ENCODE data around the gene CDK18. TPM values are rescaled to one million over a fixed set of nuclear protein-coding genes. Genes with fewer than 3 reads are reported as not detected.
A peak's percentile ranks its signal among the peaks of the same experiment; 100 is the strongest.

The CDK18 gene
- total and polyA plus RNA-seq, 12 donors, result 3.2 to 52.0 (median 18.2) TPM

GRCh38 chr1:205568469-205569361 lies 64.2 kb downstream of the CDK18 start:
- Histone ChIP-seq H3K9me3 (replicated peaks in 1 of 3) (no peaks in the 10 kb centered on the region), H3K27me3 (peaks cover 34% of the 10 kb centered on the region), H3K36me3 (replicated peaks in 1 of 2) (no peaks in the 10 kb centered on the region), H3K27ac (no peak overlapping the region), H3K4me3 (peak overlapping the region in 1 of 4 donors; percentile 44), H3K4me1 (replicated peaks in 1 of 2) (no peaks in the 10 kb centered on the region)
- WGBS, 4 donors, result 4 to 10% (median 7%) methylated on average over 7 to 90 of the region's 90 CpGs
- peak in 1 of 7 donors; percentile 45 for DNase-seq
- no peak for TF ChIP-seq CTCF (IDR thresholded peaks at IDR 0.05)
- TF ChIP-seq POLR2A (IDR thresholded peaks at IDR 0.05), result no peak
- intact Hi-C loops (cut with DNase I), result no loop called here

- peak in 1 of 7 donors; percentile 44 for DNase-seq
- intact Hi-C loops (cut with DNase I), result no loop called here
- H3K4me3 ChIP-seq, result peak overlapping the region in 1 of 4 donors; percentile 44
- no peaks in the 10 kb centered on the region for H3K36me3 ChIP-seq (replicated peaks in 1 of 2)
- WGBS, 4 donors, result 18 to 43% (median 28%) methylated on average over 9 to 21 of the region's 22 CpGs
- H3K27me3 ChIP-seq, result peaks cover 34% of the 10 kb centered on the region
- H3K27ac ChIP-seq, result no peak overlapping the region
- H3K9me3 ChIP-seq (replicated peaks in 1 of 3), result no peaks in the 10 kb centered on the region
- H3K4me1 ChIP-seq (replicated peaks in 1 of 2), result no peaks in the 10 kb centered on the region
- TF ChIP-seq POLR2A (IDR thresholded peaks at IDR 0.05), result no peak
- no peak for TF ChIP-seq CTCF (IDR thresholded peaks at IDR 0.05)
Observed at GRCh38 chr1:205569411-205570172, 65.1 kb downstream of the CDK18 start.

GRCh38 chr1:205570173-205570501 lies 65.7 kb downstream of the CDK18 start:
- intact Hi-C loops (cut with DNase I), result no loop called here
- WGBS, 4 donors, result 82 to 88% (median 86%) methylated on average over 7 of the region's 7 CpGs
- Histone ChIP-seq H3K27ac (no peak overlapping the region), H3K36me3 (replicated peaks in 1 of 2) (no peaks in the 10 kb centered on the region), H3K27me3 (peaks cover 34% of the 10 kb centered on the region), H3K4me1 (replicated peaks in 1 of 2) (no peaks in the 10 kb centered on the region), H3K9me3 (replicated peaks in 1 of 3) (no peaks in the 10 kb centered on the region), H3K4me3 (no peak overlapping the region)
- TF ChIP-seq POLR2A (IDR thresholded peaks at IDR 0.05) (no peak), CTCF (IDR thresholded peaks at IDR 0.05) (no peak)
- DNase-seq, result peak in 1 of 7 donors; percentile 35

GRCh38 chr1:205570796-205571537 lies 66.5 kb downstream of the CDK18 start:
- TF ChIP-seq POLR2A (IDR thresholded peaks at IDR 0.05) (no peak), CTCF (IDR thresholded peaks at IDR 0.05) (no peak)
- DNase-seq, result no peak
- no peak overlapping the region for H3K4me3 ChIP-seq
- H3K9me3 ChIP-seq (replicated peaks in 1 of 3), result no peaks in the 10 kb centered on the region
- peaks cover 34% of the 10 kb centered on the region for H3K27me3 ChIP-seq
- H3K4me1 ChIP-seq (replicated peaks in 1 of 2), result no peaks in the 10 kb centered on the region
- no peak overlapping the region for H3K27ac ChIP-seq
- 75 to 87% (median 84%) methylated on average over 2 of the region's 2 CpGs for WGBS, 4 donors
- intact Hi-C loops (cut with DNase I), result no loop called here
- no peaks in the 10 kb centered on the region for H3K36me3 ChIP-seq (replicated peaks in 1 of 2)

Measured in adrenal gland (tissue), 12 donors.